Cardiac fibroblast (primary cell): Measurements from ENCODE around the gene EGR2.

Source experiments
- DNase-seq, 2 donors: peaks; one replicate each; pipeline versions ENCODE4 v3.0.0 to v3.0.0-alpha.2; 2010; ENCODE audit warnings: low read depth in 2 of 2
- H3K4me3 ChIP-seq, 2 donors: replicated peaks in 1 of 2; 1 replicate in 1 of 2; 2 replicates in 1 of 2; pipeline ENCODE4 v1.5.1; 2011; ENCODE audit warnings: low read depth in 2 of 2, low read length in 2 of 2, mild to moderate bottlenecking in 2 of 2, moderate library complexity in 1 of 2
- CTCF ChIP-seq: IDR thresholded peaks from one replicate; pipeline ENCODE4 v1.5.1; 2011; ENCODE audit warnings: low read depth, mild to moderate bottlenecking, low read length, inconsistent platforms

EGR2 gene

GRCh38 chr10:62816331-62817120 lies at the start of gene EGR2:
EGR2 (minus strand) TSS chr10:62816366; CDS start chr10:62816029, 337 bp downstream.
- TF ChIP-seq CTCF = no peak
- DNase-seq = peak; percentile 96 to 97
- H3K4me3 ChIP-seq = peak within 1 kb of the TSS; percentile 60 to 70

GRCh38 chr10:62862447-62862846 lies 46.3 kb upstream of the EGR2 start:
- no peak overlapping the region for H3K4me3 ChIP-seq
- no peak for TF ChIP-seq CTCF
- no peak for DNase-seq

GRCh38 chr10:62861507-62861906 lies 45.3 kb upstream of the EGR2 start:
- DNase-seq = peak; percentile 15 to 18
- TF ChIP-seq CTCF = no peak
- no peak overlapping the region for H3K4me3 ChIP-seq

- peak; percentile 25 to 61 for DNase-seq
- no peak for TF ChIP-seq CTCF
- H3K4me3 ChIP-seq = no peak overlapping the region
Observed at GRCh38 chr10:62860946-62861345, 44.8 kb upstream of the EGR2 start.

GRCh38 chr10:62858364-62858763 lies 42.2 kb upstream of the EGR2 start:
- peak; percentile 68 to 90 for DNase-seq
- TF ChIP-seq CTCF = no peak
- no peak overlapping the region for H3K4me3 ChIP-seq

- TF ChIP-seq CTCF = no peak
- DNase-seq = no peak
- H3K4me3 ChIP-seq = no peak overlapping the region
Observed at GRCh38 chr10:62856021-62856420, 39.9 kb upstream of the EGR2 start.
